Choroid plexus epithelial cell (primary cell): ENCODE measurements around the gene COL19A1.

Experiments used
- DNase-seq: peaks from one replicate; pipeline ENCODE4 v3.0.0-alpha.2; 2010; ENCODE audit warnings: low read depth
- H3K4me3 ChIP-seq: 2 replicates; pipeline ENCODE4 v1.5.1; 2011; ENCODE audit warnings: low read depth, mild to moderate bottlenecking, control low read depth, low read length, moderate library complexity
- TF ChIP-seq, protein P1 (sequence below): conservative IDR thresholded peaks from 2 replicates; pipeline ENCODE4 v1.5.1; 2011; ENCODE audit warnings: low read depth, mild to moderate bottlenecking, control low read depth, inconsistent platforms, low read length, moderate library complexity

The COL19A1 gene

DNA sequence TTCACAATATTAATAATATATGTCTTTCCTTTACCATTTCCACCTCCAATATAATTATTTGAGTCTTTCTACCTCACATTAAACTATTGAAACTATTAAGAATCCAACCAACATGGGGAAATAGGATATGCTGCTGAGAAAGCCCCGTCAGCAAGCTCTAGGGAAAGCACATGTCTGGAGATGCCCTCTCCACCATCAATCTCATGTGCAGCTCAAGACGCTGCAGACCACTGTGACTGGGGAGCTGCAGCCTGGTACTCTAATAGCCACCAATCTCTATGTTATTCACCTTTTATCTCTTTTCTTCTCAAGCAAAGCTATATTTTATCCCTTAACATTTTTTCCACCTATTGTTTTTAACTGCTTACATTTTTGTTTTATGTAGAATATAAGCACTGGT lies 386.2 kb downstream of the COL19A1 start:
- no peak for DNase-seq
- TF ChIP-seq, protein P1, sequence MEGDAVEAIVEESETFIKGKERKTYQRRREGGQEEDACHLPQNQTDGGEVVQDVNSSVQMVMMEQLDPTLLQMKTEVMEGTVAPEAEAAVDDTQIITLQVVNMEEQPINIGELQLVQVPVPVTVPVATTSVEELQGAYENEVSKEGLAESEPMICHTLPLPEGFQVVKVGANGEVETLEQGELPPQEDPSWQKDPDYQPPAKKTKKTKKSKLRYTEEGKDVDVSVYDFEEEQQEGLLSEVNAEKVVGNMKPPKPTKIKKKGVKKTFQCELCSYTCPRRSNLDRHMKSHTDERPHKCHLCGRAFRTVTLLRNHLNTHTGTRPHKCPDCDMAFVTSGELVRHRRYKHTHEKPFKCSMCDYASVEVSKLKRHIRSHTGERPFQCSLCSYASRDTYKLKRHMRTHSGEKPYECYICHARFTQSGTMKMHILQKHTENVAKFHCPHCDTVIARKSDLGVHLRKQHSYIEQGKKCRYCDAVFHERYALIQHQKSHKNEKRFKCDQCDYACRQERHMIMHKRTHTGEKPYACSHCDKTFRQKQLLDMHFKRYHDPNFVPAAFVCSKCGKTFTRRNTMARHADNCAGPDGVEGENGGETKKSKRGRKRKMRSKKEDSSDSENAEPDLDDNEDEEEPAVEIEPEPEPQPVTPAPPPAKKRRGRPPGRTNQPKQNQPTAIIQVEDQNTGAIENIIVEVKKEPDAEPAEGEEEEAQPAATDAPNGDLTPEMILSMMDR, result no peak
- no peak overlapping the region for H3K4me3 ChIP-seq

DNA sequence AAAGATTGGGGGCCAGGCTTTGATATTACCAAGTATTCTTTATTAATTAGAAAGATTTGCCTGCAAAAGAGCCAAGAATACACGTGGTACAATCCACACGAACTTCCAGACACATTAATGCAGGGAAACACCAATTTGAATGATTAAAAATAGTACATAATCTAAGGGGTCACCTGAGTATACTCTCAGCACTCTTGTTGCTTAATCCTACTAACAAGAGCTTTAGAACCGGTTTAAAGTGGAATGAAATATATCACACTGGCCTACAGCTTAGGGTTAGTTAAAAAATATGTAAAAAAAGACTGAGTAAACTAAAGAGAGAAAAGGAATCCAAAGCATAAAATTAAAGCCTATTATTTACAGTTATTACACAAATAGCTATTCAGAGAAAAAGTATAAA lies 387.6 kb downstream of the COL19A1 start:
- TF ChIP-seq, protein P1, result no peak
- DNase-seq, result no peak

DNA sequence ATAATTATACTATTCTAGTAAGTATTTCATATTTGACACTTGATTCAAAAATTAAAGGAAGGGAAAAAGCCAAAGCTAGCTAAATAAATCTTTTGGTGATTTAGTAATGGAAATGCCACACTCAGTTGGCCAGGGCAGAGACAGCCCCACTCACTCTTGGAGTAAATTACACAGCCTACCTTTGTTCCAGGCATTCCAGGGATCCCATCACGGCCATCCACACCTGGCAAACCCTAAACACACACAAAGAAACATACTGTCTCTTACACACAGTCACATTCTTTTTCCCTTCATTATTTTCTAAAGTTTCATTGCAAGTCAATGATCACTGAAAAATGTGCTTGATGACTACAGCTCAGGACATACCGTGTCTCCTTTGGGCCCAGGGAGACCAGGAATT lies 388.4 kb downstream of the COL19A1 start:
- TF ChIP-seq, protein P1, result no peak
- H3K4me3 ChIP-seq, result no peak overlapping the region
- DNase-seq, result no peak

More for the DNA sequence above, 387.6 kb downstream of the COL19A1 start:
- no peak overlapping the region for H3K4me3 ChIP-seq

DNA sequence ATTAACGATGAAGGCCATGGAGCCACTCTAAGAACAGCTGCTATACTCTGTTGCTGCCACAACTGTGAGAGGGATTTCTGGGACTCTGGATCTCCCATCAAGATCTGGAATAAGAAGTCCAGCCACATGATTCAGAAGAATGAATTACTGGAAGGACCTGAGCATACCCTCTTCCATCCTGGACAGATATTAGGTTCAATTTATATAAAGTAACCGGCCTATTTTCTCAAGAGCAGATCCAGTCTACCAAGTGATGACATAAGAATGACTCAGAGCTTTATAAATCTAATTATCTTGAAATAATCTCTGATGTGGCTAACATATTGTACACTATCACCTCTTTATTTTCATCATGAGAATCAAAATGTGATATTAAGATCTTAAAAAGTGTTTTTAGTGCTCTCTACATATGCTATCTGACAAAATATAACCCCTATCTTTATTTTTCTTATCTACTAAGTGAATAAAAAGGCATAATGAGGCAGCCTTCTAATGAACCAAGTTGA lies 391.5 kb downstream of the COL19A1 start:
- DNase-seq, result no peak
- H3K4me3 ChIP-seq, result no peak overlapping the region
- TF ChIP-seq, protein P1, result no peak

DNA sequence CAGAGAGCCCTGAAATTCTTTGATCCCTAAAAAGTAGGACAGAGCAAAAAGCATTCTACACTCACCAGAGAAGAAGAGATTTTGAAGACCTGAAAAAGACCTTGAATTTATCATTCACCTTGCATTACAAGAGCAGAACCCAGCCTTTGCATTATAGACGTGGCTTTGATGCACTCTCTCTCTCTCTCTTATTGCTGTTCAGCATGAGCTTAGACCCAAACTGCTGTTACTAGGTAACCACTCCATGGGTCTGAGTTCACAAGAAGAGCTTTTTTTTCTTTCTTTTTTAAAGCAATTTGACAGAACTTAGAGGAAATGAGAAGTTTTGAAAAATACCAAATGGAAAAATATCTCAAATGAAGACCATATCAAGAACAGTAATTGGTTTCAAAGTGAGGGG lies 392.1 kb downstream of the COL19A1 start:
- no peak overlapping the region for H3K4me3 ChIP-seq
- no peak for DNase-seq
- TF ChIP-seq, protein P1, result no peak
